Activated CD4-positive, alpha-beta T cell treated with anti-CD3 and anti-CD28 coated beads for 24 hours (primary cell): ENCODE results near the gene AGPAT3.

Experiments
- DNase-seq, 2 donors: peaks; one replicate each; pipeline ENCODE4 v3.0.0-alpha.2; 2020; ENCODE audit warnings: low read depth in 2 of 2

AGPAT3 gene

GRCh38 chr21:43864313-43864961 is 586 bp upstream of the AGPAT3 start:
- no peak for DNase-seq

DNA sequence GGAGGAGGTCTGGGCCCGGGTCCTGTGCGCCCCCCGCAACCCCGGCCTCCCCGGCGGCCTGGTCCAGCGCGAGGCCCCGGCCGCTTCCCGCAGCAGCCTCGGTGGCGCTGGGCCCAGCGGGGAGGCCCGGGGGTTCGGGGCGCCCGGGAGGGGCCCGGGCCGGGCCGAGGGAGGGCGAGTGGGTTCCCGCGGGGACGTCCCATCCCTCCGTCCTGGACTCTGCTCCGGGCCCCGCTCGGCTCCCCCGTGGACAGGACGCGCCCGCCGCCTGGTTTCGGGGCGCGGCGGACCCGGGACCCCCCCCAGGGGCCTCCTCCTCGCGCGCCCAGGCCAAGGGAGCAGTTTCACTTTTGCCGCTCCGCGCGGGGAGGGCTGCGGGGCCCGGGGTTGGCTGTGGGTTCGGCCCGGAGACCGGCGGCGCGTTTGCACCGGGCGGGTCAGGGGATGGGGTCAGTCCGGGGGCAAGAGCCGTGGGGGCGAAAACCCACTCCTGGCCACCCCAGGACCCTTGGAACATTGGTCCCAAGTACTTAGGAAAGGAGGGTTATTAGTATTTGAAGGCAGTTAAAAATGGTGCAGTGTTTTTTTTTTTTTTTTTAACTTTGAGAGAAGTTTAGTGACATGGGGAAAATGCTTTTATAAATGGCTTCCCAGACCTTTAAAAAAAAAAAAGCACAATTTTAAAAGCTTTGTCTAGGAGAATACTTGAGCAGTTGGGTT is 677 bp downstream of the AGPAT3 start:
- DNase-seq: peak in 1 of 2 donors; percentile 37

- peak; percentile 31 to 50 for DNase-seq
Observed at GRCh38 chr21:43866260-43866629, 1.2 kb downstream of the AGPAT3 start.

GRCh38 chr21:43866659-43867331 is 1.8 kb downstream of the AGPAT3 start:
- DNase-seq: peak; percentile 31 to 46

- DNase-seq: no peak
Observed at GRCh38 chr21:43867332-43867703, 2.3 kb downstream of the AGPAT3 start.

DNA sequence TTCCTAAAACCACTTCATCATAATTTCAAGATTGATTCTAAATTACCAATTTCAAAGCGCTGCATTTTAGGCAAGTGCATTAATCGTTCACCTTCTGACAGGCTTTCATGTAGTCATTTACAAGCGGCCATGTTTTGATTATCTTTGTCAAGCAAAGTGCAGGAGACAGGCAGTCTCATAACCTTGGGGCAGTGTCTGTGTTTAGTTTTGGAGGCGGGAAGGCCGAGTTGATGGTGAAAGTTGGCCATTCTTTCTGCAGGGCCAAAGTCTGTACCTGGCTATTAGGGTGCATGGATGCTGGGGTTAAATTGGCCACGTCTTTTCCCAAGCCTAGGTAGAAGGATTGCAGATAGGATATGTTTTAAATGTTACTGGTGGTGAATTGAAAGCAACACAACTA is 2.9 kb downstream of the AGPAT3 start:
- DNase-seq: no peak

- DNase-seq: no peak
Observed at GRCh38 chr21:43868461-43868860, 3.4 kb downstream of the AGPAT3 start.

GRCh38 chr21:43869486-43870325 is 4.7 kb downstream of the AGPAT3 start:
- DNase-seq: no peak

DNA sequence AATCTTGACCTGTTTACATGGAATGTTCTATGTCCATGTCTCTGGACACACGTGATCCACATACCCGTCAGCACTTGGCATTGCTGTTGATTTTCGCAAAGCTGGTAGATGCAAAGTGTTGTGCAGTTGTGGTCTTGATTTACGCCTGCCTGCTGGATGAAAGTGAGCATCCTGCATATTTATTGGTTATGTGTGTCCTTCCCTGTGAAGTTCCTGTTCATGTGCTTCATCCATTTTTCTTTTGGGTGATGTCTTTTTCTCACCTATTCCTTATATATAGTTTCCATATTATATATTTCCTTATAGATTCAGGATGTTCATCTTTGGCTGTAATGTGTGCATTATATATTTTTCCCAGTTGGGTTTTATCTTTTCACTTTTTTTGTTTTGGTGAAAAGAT is 6.5 kb downstream of the AGPAT3 start:
- no peak for DNase-seq

- no peak for DNase-seq
Observed at GRCh38 chr21:43872531-43873197, 7.6 kb downstream of the AGPAT3 start.

GRCh38 chr21:43873673-43874072 is 8.7 kb downstream of the AGPAT3 start:
- DNase-seq: no peak

DNA sequence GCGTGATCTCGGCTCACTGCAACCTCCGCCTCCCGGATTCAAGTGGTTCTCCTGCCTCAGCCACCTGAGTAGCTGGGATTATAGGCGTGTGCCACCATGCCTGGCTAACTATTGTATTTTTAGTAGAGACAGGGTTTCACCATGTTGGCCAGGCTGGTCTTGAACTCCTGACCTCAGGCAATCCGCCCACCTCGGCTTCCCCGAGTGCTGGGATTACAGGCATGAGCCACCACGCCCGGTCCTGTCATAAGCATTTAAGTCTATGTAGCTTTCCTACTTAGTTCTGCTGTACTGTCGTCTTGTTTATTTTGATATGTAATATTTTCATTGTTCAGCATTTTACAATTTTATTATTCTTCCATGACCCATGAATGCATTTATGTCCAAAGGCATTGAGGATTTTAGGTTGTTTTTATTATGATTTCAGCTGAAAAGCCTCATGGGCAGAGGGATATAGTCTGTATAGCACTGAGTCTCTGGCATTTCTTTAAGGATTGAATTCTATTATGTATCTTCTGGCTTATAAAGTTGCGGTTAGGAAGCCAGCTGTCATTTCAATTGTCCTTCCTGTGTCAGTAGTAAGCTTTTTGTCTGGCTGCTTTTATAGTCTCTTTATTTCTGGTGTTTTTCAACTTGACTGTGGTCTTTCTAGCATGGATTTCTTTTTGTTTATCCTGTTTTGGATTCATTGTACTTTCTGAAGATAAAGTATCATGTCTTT is 9.2 kb downstream of the AGPAT3 start:
- no peak for DNase-seq

DNA sequence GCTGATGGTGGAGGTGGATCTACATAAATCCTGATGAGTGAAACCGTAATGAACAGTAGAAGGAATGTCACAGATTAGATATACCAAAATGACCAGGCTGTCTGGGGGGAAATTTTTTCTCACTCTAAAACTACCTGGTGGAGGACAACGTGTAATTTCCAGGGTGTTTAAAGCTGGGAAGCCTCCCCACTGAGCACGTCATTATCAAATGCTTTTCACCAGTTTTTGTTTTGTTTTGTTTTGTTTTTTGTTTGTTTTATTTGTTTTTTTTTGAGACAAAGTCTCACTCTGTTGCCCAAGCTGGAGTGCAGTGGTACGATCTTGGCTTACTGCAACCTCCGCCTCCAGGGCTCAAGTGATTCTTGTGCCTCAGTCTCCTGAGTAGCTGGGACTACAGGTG is 11.6 kb downstream of the AGPAT3 start:
- no peak for DNase-seq

DNA sequence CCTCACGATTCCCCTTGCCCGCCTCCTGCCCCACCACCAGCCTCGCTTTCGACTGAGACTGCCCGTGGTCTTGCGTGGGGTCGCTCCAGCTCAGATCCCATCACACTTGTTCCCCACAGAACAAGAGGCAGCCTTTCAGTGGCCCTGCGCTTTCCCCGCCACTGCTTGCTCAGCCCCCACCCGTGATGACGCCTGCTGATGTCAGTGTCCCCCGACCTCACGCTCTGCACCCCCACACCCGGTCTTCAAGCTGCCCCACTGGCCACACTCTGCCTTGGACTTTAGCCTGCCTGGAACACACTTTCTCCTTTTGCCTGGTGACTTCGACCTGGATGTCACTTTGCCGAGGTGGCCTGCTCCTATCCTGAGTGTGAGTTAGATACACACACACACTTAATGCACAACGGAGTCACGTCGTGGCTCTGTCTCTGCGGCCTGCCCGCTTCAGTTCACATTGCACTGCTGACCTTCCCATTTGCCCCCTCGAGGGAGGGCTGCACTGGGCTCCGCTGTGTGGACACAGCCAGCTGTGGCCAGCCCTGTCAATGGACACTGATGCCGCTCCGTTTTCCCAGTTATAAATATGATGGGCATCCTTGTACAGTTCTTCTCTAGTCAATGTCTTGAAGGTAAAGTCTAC is 13.0 kb downstream of the AGPAT3 start:
- DNase-seq: no peak

DNA sequence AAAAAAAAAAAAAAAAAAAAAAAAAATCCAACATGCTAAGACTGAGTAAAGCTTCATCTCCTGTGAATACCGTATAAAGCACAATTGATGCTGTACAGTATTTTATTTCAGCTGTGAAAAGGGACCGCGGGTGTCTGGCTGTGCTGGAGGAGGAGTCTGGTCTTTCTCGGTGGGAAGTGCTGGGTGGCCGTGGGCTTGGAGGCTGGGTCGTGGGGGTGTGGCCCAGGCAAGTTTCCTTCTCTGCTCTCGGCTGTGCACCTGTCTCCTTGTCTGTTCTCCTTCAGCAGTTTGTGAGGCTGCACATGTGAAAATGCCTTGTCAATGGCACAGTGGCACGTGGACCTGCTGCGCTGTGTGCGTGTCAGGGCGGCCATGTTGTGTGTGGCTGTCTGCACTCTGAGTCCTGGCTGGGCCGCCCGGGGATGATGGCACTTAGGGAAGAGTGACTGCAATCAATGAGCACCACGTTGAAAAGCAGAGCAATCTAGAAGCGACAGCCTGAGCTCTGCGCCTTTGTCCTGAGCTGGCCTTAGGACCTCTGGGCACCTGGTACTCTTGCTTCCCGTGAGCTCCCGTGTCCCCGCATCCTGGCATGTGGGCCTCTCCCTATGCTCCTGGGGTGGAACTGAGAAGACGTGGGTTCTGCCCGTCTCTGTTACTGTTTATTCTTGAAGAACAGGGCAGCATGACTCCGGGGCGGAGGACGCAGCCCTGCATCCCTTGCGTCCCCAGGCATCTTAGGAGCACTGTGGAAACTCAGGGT is 14.5 kb downstream of the AGPAT3 start:
- DNase-seq: no peak

DNA sequence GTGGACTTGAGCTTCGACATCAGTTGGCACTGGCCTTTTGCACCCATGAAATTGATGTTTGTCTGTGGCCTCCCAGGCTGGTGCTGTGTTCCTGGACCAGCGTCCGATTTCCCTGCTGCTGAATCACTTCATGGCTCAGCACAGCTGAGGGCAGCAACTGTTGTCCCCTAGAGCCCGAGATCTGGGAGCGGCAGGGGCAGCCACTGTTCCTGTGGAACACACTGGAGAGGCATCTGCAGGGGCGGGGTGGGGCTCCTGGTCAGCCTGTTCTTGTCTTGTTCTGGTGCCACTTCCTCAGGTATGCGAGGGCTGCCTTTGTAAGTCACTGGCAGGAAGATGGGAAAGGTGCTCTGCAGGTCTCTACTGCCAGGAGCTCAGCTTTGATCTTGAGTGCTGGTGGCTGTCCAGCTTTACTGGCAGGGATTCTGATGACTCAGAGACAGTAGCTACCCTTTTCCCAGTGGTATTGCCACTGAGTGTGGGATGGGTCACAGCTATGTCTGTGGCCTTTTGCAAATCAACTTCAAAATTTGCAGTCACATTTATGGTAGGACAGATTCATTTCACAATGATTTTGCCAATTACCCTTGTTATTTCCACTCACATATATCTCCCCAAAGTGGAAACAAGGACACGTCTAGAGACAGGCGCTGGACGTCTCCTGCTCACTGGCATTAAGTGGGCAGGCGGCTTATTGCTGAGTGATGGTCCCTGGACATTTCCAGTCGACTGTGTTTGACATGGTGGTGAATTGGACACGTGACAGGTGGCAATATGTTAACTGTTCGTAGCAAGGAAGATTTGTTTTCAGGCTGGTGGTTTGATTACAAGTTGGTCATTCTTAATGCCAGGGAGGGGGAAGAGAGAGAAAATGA is 15.3 kb downstream of the AGPAT3 start:
- DNase-seq: no peak

DNA sequence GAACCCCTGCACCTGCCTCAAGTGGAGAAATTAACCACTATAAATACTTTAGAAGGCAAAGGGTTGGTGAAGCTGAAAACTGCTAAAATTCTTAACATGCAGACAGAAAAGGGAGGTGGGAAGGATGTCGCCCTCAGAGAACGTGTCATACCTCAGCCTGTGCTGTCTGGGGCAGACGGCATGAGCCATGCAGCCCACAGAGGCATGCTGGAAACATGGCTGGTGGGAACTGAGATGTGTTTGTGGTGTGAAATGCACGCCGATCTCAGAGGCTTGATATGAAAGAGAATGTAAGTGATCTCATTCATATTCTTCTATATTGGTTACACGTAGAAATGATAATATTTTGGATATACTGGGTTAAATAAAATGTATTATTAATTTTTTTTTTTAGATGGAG is 16.3 kb downstream of the AGPAT3 start:
- DNase-seq: no peak

- DNase-seq: no peak
Observed at GRCh38 chr21:43881935-43882334, 16.9 kb downstream of the AGPAT3 start.
